Hepatocyte (in vitro differentiated cells): ENCODE data around the gene TSR3.

Source experiments
- CTCF ChIP-seq: fragments of 200-600 bp; sonication (generic); IDR thresholded peaks from 2 replicates; pipeline ENCODE4 v1.5.1; 2016; ENCODE audit warnings: antibody characterized with exemption, mild to moderate bottlenecking; ENCODE audit not compliant: poor library complexity
- EZH2 ChIP-seq: fragments of 200-600 bp; sonication (generic); IDR thresholded peaks from 2 replicates; pipeline ENCODE4 v1.6.1; 2016; ENCODE audit warnings: antibody characterized with exemption, mild to moderate bottlenecking, borderline replicate concordance

- TF ChIP-seq EZH2, result no peak
- TF ChIP-seq CTCF, result peak; percentile 63
Measured at GRCh38 chr16:1363501-1364041, 11.9 kb upstream of the TSR3 start.
